ENCODE data around the gene UIMC1.
"Not testable (repeated sequence)": the region's sequence is repeated elsewhere in the genome, so short reads cannot be mapped to it uniquely, and the experiment has no call there.

The UIMC1 gene

DNA sequence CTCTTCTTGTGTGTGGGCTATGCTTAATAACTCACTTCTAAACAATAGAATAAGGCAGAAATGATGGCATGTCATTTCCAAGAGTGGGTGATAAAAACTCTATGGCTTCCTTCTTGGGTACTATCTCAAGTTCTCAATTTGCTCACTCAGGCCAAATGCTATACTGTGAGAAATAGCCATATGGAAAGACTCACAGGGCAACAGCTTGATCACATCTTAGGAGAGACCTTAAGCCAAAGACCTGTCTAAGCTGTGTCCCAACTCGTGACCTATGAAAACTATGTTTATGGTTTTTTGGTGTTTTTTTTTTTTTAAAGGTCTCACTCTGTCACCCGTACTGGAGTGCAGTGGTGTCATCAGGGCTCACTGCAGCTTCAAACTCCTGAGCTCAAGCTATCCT lies 2.1 kb upstream of the UIMC1 start:
- DNase-seq (ENCODE audit: low spot score): no peak
- no peak for FAIRE-seq

DNA sequence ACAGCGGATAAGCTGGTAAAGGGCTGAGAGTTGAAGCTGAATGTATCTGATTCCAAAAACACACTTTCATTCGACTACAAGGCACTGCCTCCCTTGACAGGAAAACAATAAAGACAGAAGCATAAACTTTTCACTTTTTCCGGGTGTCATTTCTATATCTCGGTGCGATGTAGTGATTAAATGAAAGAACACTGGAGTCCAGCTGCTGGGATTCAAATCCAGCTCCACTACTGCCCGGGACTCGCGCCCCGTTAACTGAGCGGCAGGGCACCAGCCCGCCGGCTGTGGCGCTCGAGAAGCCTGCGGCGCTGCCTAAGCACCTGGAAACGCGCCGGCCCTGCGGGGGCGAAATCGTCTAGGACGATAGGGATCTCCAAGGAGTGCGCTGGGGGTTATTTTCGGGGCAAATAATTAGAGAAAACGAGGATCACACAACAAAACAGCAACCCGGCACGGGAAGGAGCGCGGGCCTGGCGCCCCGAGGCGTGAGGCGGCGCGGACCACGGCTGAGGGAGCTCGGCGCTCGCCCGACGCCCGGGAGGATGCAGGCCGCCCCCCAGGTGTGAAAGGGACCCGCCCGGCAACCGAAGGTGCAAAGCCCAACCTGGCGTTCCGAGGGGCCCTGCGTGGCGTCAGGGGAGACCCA lies 837 bp downstream of the UIMC1 start:
- FAIRE-seq (no peak), DNase-seq (ENCODE audit: low spot score) (peak; percentile 35)

DNA sequence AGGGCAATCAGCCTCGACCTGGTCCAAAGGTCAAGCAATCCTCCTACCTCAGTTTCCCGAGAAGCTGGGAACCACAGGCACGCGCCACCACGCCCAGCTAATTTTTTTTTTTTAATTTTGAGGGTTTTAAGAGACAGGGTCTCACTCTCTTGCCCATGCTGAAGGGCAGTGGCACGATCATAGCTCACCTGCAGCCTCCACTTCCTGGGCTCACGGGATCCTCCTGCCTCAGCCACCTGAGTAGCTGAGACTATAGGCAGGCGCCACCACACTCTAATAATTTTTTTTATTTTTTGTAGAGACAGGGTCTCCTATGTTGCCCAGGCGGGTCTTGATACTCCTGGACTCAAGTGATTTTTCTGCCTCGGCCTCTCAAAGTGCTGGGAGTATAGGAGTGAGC lies 1.6 kb downstream of the UIMC1 start:
- FAIRE-seq (no peak), DNase-seq (ENCODE audit: low spot score) (no peak)

DNA sequence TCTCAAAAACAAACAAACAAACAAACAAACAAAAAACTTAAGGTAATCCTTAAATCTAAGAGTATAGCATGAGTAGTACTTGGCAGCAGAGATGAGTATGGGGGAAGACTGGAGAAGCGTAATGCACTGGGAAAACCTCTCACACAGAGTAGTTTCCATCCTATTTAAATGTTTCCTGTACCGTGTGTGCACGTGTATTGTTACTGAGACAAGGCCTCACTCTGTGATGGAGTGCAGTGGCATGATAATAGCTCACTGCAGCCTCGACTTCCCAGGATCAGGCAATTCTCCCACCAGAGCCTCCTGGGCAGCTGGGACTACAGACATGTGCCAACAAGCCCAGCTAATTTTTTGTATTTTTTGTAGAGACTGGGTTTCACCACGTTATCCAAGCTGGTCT lies 2.9 kb downstream of the UIMC1 start:
- DNase-seq (ENCODE audit: low spot score): no peak
- FAIRE-seq: no peak

DNA sequence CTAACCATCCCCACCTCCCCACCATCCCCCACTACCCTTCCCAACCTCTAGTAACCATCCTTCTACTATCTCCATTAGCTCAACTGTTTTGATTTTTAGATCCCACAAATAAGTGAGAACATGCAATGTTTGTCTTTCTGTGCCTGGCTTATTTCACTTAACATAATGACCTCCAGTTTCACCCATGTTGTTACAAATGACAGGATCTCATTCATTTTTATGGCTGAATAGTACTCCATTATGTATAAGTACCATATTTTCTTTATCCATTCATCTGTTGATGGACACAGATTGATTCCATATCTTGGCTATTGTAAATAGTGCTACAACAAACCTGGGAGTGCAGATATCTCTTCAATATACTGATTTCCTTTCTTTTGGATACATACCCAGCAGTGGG lies 7.1 kb downstream of the UIMC1 start:
- not testable (repeated sequence) for FAIRE-seq; DNase-seq (ENCODE audit: low spot score)

DNA sequence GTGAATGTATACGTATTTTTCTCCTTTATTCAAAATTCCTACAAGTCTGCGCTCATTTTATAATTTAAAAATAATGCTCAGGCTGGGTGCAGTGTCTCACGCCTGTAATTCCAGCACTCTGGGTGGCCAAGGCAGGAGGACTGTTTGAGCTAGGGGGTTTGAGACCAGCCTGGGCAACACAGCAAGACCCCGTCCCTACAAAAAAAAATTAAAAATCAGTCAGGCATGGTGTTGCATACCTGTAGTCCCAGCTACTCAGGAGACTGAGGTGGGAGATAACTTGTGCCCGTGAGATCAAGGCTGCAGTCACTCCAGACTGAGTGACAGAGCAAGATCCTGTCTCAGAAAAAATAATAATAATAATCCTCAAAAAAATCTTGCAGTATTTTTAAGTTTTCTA lies 7.8 kb downstream of the UIMC1 start:
- FAIRE-seq (no peak), DNase-seq (ENCODE audit: low spot score) (no peak)

DNA sequence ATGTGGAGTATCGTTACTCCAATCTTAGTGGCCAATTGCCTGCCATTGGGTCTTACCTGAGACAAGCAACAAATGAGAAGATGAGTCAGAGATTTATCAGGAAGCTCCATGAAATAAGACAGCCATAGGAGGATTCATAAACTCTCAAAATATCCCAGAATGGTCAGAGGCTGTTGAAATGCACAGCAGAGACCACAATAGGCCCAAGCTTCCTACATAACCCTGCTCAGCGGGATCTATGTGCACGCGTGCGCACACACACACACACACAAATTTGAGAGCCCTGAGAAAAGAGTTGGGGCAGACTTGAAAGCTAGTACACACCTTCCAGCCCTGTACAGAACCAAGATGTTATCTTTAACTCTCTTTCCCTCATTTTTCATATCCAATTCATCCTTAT lies 9.8 kb downstream of the UIMC1 start:
- FAIRE-seq (no peak), DNase-seq (ENCODE audit: low spot score) (no peak)

DNA sequence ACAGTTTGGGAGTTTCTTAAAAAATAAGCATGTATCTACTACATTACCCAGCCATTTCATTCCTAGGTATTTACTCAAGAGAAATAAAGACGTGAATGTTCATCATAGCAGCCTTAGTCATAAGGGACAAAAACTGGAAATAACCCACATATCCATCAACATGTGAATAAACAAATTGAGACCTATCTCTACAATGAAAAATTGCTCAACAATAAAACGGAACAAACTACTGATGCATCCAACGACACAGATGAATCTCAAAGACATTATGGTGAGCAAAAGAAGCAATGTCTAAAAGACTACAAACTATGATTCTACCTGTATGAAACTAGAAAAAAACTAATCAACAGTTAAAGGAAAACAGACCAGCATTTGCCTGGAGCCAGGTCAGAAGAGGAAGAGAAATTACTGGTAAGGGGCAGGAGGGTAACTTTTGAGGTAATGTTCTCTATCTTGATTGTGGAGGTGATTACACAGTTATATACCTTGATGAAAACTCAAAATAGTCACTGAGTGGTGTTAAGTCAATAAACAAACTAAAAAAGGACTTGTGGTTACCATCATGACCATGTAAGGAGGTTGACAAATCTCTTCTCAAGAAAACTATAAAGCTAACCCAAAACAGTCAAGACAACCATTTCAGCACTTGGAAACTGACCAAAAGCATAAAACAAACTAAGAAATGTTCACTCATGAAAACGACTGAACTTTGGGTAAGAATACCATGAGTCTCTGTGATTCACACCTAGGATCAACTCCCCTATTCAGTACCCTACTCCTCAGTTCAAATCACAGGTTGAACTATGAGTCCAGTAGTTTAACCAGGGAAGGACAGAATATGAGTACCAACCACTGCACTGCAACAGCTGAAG lies 10.4 kb downstream of the UIMC1 start:
- FAIRE-seq: no peak
- DNase-seq (ENCODE audit: low spot score): no peak

DNA sequence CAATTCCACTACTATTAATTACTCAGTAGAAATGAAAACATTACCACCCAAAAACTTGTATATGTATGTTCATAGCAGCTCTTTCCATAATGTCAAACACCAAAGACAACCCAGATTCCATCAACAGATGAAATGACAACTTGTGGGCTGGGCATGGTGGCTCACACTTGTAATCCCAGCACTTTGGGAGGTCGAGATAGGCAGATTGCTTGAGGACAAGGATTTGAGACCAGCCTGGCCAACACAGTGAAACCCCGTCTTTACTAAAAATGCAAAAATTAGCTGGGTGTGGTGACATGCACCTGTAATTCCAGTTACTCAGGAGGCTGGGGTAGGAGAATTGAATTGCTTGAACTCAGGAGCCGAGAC lies 11.5 kb downstream of the UIMC1 start:
- DNase-seq (ENCODE audit: low spot score) (no peak), FAIRE-seq (no peak)

DNA sequence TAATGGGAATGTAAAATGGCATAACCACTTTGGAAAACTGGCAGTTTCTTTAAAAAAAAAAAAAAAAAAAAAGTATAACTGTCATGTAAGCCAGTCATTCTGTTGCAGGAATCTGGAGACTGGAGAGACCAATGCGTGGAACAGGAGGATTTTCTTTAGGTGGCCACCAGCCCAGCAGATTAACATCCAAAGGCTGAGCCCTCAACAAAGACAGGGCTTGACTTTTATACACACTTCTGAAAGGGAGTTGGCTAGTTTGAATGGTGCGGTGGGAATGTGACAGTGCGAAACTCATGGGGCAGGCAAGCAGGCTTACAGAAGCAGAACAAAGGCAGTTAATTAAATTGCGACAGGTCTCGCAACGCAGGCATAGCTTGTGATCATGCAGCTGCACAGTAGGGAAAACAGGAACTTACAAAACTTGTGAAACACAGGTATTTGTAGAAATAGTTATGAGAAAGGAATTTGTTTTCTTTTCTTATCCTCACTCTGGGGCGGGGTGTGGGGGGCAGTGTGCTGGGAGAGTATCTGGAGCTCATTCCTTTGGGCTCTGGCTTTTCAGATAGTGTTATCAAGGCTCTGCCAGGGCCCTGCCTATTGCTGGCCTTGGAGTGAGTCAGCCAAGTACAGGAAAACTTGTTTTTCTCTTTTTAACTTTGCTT lies 12.0 kb downstream of the UIMC1 start:
- DNase-seq (ENCODE audit: low spot score) (no peak), FAIRE-seq (no peak)

DNA sequence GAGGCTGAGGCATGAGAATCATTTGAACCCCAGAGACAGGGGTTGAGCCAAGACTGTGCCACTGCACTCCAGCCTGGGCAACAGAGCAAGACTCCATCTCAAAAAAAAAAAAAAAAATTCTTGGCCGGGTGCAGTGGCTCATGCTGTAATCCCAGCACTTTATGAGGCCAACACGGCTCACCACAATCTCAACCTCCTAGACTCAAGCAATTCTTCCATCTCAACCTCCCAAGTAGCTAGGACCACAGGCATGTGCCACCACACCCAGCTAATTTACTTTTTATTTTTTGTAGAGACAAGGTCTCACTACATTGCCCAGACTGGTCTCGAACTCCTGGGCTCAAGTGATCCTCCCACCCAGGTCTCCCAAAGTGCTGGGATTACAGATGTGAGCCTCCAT lies 13.5 kb downstream of the UIMC1 start:
- not testable (repeated sequence) for FAIRE-seq; DNase-seq (ENCODE audit: low spot score)

DNA sequence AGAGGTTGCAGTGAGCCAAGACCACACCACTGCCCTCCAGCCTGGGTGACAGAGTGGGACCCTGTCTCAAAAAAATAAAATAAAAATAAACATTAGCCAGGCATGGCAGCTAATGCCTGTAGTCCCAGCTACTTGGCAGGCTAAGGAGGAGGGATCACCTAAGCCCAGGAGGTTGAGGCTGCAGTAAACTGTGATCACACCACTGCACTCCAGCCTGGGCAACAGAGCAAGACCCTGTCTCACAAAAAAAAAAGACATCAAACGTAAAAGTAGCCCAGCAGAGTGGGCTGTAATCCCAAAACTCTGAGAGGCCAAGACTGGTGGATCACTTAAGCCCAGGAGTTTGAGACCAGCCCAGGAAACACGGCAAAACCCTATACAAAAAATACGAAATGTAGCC lies 19.0 kb downstream of the UIMC1 start:
- DNase-seq (ENCODE audit: low spot score) (no peak), FAIRE-seq (no peak)

DNA sequence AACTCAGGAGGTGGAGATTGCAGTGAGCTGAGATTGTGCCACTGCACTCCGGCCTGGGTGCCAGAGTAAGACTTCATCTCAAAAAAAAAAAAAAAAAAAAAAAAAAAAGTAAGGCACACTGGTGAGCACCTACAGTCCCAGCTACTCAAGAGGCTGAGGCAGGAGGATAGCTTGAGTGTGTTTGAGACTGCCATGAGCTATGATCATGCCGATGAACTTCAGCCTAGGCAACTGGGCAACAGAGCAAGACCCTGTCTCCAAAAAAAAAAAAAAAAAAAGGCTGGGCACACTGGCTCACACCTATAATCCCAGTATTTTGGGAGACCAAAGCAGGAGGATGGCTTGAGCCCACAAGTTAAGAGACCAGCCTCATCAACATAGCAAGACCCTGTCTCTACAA lies 20.3 kb downstream of the UIMC1 start:
- FAIRE-seq: no peak
- no peak for DNase-seq (ENCODE audit: low spot score)

DNA sequence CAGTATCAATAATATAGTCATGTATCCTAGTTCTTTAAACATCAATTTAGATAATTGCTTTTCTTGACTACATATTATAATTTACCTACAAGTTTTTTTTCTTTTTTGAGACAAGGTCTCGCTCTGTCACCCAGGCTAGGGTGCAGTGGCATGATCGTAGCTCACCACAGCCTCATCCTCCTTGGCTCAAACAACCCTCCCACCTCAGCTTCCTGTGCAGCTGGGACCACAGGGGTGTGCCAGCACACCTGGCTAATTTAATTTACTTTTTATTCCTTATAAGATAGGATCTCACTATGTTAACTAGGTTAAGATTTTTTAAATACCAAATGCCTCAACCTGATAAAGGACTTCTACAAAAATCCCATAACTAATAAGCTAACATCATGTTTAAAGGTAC lies 21.1 kb downstream of the UIMC1 start:
- FAIRE-seq: no peak

DNA sequence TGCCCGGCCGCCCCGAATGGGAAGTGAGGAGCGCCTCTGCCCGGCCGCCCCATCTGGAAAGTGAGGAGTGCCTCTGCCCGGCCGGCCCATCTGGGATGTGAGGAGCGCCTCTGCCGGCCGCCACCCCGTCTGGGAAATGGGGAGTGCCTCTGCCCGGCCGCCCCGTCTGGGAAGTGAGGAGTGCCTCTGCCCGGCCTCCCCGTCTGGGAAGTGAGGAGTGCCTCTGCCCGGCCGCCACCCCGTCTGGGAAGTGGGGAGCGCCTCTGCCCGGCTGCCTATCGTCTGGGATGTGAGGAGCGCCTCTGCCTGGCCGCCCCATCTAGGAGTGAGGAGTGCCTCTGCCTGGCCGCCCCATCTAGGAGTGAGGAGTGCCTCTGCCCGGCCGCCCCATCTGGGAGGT lies 22.4 kb downstream of the UIMC1 start:
- not testable (repeated sequence) for FAIRE-seq; DNase-seq (ENCODE audit: low spot score)

More for the DNA sequence above, 21.1 kb downstream of the UIMC1 start:
- DNase-seq (ENCODE audit: low spot score): no peak

DNA sequence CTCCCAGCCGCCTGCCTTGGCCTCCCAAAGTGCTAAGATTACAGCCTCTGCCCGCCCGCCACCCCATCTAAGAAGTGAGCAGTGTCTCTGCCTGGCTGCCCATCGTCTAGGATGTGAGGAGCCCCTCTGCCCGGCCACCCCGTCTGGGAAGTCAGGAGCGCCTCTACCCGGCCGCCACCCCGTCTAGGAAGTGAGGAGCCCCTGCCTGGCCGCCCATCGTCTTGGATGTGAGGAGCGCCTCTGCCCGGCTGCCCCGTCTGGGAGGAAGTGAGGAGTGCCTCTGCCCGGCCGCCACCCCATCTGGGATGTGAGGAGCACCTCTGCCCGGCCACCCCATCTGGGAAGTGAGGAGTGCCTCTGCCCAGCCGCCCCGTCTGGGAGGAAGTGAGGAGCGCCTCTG lies 23.0 kb downstream of the UIMC1 start:
- FAIRE-seq; DNase-seq (ENCODE audit: low spot score): not testable (repeated sequence)

DNA sequence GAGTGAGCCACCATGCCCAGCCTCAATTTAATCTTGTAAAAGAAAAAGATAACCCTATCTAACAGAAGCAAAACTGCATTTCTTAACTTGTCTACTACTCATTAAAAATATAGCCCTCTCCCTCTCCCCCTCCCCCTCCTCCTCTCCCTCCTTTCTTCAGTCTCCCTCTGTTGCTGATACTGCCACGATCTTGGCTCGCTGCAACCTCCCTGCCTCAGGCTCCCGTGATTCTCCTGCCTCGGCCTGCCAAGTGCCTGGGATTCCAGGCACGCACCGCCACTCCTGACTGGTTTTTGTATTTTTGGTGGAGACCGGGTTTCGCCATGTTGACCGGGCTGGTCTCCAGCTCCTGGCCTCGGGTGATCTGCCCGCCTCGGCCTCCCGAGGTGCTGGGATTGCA lies 23.5 kb downstream of the UIMC1 start:
- FAIRE-seq; DNase-seq (ENCODE audit: low spot score): not testable (repeated sequence)

DNA sequence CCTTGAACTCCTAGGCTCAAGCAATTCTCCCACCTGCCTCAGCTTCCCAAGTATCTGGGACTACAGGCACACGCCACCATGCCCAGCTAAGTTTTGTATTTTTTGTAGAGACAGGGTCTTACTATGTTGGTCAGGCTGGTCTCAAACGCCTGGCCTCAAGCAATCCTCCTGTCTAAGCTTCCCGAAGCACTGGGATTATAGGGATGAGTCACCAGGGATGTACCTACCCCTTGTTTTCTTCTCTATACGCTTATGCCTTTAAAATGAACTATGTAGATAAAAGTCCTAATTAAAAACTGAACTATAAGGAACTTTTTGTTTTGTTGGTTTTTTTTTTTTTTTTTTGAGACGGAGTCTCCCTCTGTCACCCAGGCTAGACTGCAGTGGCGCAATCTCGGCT lies 25.8 kb downstream of the UIMC1 start:
- FAIRE-seq (no peak), DNase-seq (ENCODE audit: low spot score) (no peak)

DNA sequence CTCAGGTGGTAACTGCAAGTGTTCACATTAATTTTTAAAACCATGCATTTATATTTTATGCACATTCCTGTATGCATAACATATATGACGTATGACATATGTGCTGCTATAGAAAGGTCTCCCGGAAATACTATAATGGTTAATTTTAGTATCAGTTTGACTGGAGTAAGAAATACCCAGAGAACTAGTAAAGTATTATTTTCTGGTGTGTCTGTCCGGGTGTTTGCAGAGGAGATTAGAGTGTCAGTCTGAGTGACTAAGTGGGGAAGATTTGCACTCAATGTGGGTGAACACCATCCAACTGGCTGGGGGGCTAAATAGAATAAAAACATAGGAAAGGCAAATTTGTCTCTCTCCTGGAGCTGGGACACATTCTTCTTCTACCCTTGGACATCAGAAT lies 26.9 kb downstream of the UIMC1 start:
- no peak for DNase-seq (ENCODE audit: low spot score)
- no peak for FAIRE-seq

DNA sequence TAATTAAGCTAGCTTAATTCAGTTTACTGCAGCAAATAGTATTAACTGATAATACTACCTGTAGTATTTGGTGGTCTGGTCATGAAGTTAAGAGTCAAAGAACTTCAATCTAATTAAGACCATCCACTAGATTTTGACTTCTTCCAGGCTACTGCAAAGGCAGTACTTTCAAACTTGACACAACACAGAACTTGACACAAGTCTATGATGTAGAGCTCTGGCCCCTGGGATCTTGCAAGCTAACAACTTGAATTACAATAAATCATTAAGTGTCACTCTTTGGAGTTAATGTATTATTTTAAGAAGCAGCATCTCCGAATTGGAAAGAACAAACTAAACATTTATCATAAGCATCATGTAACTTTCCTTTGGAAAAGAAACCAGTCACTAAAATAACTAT lies 40.9 kb downstream of the UIMC1 start:
- no peak for FAIRE-seq

DNA sequence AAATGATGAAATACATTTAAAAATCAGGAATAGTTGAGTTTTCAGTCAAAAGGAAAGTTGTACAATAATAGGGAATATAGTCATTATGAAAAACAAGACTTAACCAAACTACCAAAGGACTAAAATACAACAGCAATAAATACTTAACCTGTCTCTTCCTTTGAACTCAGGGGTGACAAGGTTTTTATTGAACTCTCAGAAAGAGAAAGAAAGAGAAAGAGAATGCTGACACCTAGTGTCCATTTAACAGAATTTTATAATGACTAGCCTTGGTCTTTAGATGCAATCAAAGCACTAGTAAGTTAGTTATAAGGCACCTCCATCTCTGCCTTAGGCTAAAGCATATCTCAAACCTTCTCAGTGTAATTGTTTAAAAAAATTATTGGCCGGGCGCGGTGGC lies 47.5 kb downstream of the UIMC1 start:
- DNase-seq (ENCODE audit: low spot score) (peak; percentile 53), FAIRE-seq (peak; percentile 78)

More for the DNA sequence above, 40.9 kb downstream of the UIMC1 start:
- no peak for DNase-seq (ENCODE audit: low spot score)

DNA sequence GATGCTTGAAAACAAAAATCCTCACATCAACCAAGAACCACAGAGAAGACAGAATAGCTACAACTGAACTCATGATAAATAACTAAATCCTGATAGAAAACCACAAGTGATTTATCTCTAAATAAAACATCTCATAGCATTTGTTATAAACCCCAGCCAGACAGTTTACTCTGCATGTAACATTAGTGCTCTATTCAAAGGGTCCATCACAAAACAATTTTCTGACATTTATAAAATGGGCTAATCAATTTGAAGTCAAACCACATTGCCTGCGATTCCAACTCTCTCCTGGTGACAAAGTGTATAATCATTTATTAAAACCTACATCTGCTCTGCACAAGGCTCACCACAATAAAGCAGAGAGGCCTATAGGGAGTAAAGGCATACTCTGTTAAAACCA lies 49.8 kb downstream of the UIMC1 start:
- DNase-seq (ENCODE audit: low spot score): no peak
- no peak for FAIRE-seq

Measured in RCC 7860 (cell line).